HEK293T (cell line): ENCODE results near the gene CCDC102A.

ENCODE experiments used
- CTBP1 ChIP-seq: fragments of 450-650 bp; IDR thresholded peaks from 2 replicates; pipeline ENCODE4 v1.6.1; 2016; ENCODE audit warnings: borderline replicate concordance
- ELF4 ChIP-seq: fragments of 450-650 bp; IDR thresholded peaks from 2 replicates; pipeline ENCODE4 v1.6.1; 2017; ENCODE audit warnings: antibody characterized with exemption
- FOXK2 ChIP-seq: fragments of 450-650 bp; IDR thresholded peaks from 2 replicates; pipeline ENCODE4 v1.6.1; 2016; ENCODE audit warnings: mild to moderate bottlenecking
- SP1 ChIP-seq: fragments of 450-650 bp; IDR thresholded peaks from 2 replicates; pipeline ENCODE4 v1.6.1; 2017
- ZNF384 ChIP-seq: fragments of 450-650 bp; IDR thresholded peaks from 2 replicates; pipeline ENCODE4 v1.6.1; 2016

GRCh38 chr16:57475711-57476339, 60.5 kb downstream of the CCDC102A start:
- TF ChIP-seq ZNF384 (no peak), ELF4 (no peak), FOXK2 (no peak), CTBP1 (no peak), SP1 (no peak)
